Measurements from ENCODE around the gene DNAH3. TPM values are rescaled to one million over a fixed set of nuclear protein-coding genes. Genes with fewer than 3 reads are reported as not detected.

DNAH3 gene
- total and polyA plus RNA-seq, 2 of the 8 experiments (the other 6 are each of a cell fraction or from before 2014, with no cell fraction given) = 0.57 to 0.71 TPM

DNA sequence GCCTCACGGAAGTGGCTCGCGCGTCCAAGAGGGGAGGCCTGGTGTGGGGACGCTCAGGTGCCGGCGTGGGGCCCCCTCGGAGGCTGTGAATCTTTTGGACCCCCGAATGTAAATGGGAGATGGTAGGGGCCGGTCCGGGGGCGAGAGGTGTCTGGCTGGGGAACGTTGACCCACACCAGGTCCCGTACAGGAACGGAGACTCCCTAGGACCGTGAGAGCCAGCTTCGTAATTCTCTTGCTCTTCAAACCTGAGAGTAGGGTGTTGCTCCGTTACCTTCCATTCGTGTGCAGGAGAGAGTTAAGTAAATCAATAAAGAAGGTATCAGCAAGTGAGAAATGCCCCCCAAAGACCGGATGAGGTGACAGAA, 249.6 kb downstream of the DNAH3 start:
- H3K4me2 ChIP-seq (ENCODE audit: insufficient read depth in 1 of 2, low read depth in 2 of 2, low read length in 2 of 2) = peak overlapping the region; percentile 89 to 97
- H2BK5ac ChIP-seq (ENCODE audit: low read depth, low read length) = peak overlapping the region; percentile 93
- H3K27me3 ChIP-seq (replicated peaks in 1 of 4; ENCODE audit: control insufficient read depth in 3 of 4, extremely low read depth in 1 of 4, insufficient read depth in 3 of 4, low read length in 3 of 4) = no peaks in the 10 kb centered on the region
- peak overlapping the region; percentile 96; the same call in 1 of the 2 replicates for H4K8ac ChIP-seq (ENCODE audit: extremely low read depth, insufficient read depth, low read length)
- peaks cover 6% of the 10 kb centered on the region; the same call in 1 of the 2 replicates for H3K23me2 ChIP-seq (ENCODE audit: low read depth, low read length)
- peaks cover 0 to 7% (median 2%) of the 10 kb centered on the region in 4 experiments; a peak in 4 of 8 replicates for H3K36me3 ChIP-seq (ENCODE audit: control insufficient read depth in 2 of 4, insufficient read depth in 4 of 4, low read length in 3 of 4)
- H4K5ac ChIP-seq (ENCODE audit: insufficient read length, low read depth, low read length) = peak overlapping the region; percentile 44
- no peak overlapping the region for H2AK5ac ChIP-seq (ENCODE audit: low read depth, low read length)
- H3K56ac ChIP-seq (replicated peaks; ENCODE audit: insufficient read length, low read depth, low read length) = peak overlapping the region; percentile 36
- H3K4me1 ChIP-seq (replicated peaks in 1 of 4; ENCODE audit: control insufficient read depth in 3 of 4, insufficient read depth in 4 of 4, low read length in 3 of 4) = peaks cover 0 to 9% (median 3%) of the 10 kb centered on the region in 4 experiments; a peak in 3 of 7 replicates
- no peaks in the 10 kb centered on the region for H3K9me3 ChIP-seq (ENCODE audit: insufficient read depth in 2 of 2, low read depth in 1 of 2, low read length in 1 of 2)
- H2BK12ac ChIP-seq (ENCODE audit: low read depth, low read length) = peak overlapping the region; percentile 2; the same call in 1 of the 2 replicates
- H3K79me2 ChIP-seq (ENCODE audit: control insufficient read depth in 1 of 2, insufficient read depth in 2 of 2, low read length in 2 of 2) = peaks cover 6 to 56% of the 10 kb centered on the region in 2 experiments; a peak in 2 of 4 replicates
- H3K18ac ChIP-seq (ENCODE audit: extremely low read depth, low read length) = peak overlapping the region; percentile 89; the same call in 1 of the 2 replicates
- peak overlapping the region; percentile 89 to 98 (median 96) for H3K9ac ChIP-seq (replicated peaks in 1 of 4; ENCODE audit: extremely low read depth in 1 of 4, low read depth in 3 of 4, low read length in 3 of 4)
- peak overlapping the region; percentile 47; the same call in 1 of the 2 replicates for H2AFZ ChIP-seq (ENCODE audit: low read length)
- no peak overlapping the region for H2BK15ac ChIP-seq (ENCODE audit: low read length)
- DNase-seq (ENCODE audit: low read depth in 1 of 2, low spot score in 2 of 2) (no peak), FAIRE-seq (no peak)
- H3K23ac ChIP-seq (ENCODE audit: insufficient read length) = no peak overlapping the region
- H4K20me1 ChIP-seq (replicated peaks in 1 of 2; ENCODE audit: control insufficient read depth in 1 of 2, insufficient read depth in 2 of 2, low read length in 2 of 2) = no peaks in the 10 kb centered on the region
- ChIA-PET POLR2A (ENCODE audit: partially characterized antibody) (interaction anchor here (0.6 to 2.9 kb wide), 11 partner anchors 8 to 94 kb away, joined by 3 to 16 read pairs (median 6); partner anchors contain the start of genes ERI2 and REXO5), CTCF (ENCODE audit: partially characterized antibody) (no interaction called here)
- peak overlapping the region; percentile 97 for H3K27ac ChIP-seq (ENCODE audit: low read depth, low read length)
- no peak overlapping the region for H2BK120ac ChIP-seq (replicated peaks; ENCODE audit: low read depth, low read length)
- H3K4ac ChIP-seq (replicated peaks; ENCODE audit: insufficient read length, low read depth, low read length) = no peak overlapping the region
- WGBS, 2 experiments (ENCODE audit: extremely low coverage in 1 of 2, insufficient coverage in 1 of 2, insufficient read length in 1 of 2, insufficient replicate concordance in 2 of 2, low coverage in 1 of 2, low lambda C conversion rate in 2 of 2, missing lambda C conversion rate in 1 of 2) = 2% methylated on average over 20 of the region's 20 CpGs; no CpG with 5 or more reads in 1 of the 2 experiments
- H3K14ac ChIP-seq (ENCODE audit: insufficient read length) = no peak overlapping the region
- peaks cover 2% of the 10 kb centered on the region for H3K79me1 ChIP-seq (ENCODE audit: low read depth, low read length)
- no peak for TF ChIP-seq SUZ12 (IDR thresholded peaks at IDR 0.05; ENCODE audit: low read length)
- TF ChIP-seq SP4 (IDR thresholded peaks at IDR 0.05; ENCODE audit: low read length) = no peak
- TF ChIP-seq HDAC6 (IDR thresholded peaks at IDR 0.05; ENCODE audit: low read depth, low read length) = no peak
- TF ChIP-seq, protein P1, sequence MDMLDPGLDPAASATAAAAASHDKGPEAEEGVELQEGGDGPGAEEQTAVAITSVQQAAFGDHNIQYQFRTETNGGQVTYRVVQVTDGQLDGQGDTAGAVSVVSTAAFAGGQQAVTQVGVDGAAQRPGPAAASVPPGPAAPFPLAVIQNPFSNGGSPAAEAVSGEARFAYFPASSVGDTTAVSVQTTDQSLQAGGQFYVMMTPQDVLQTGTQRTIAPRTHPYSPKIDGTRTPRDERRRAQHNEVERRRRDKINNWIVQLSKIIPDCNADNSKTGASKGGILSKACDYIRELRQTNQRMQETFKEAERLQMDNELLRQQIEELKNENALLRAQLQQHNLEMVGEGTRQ (IDR thresholded peaks at IDR 0.05; ENCODE audit: low read length) = no peak
- TF ChIP-seq JUND (IDR thresholded peaks at IDR 0.05; ENCODE audit: low read length) = no peak
- TF ChIP-seq BRCA1 (IDR thresholded peaks at IDR 0.05; ENCODE audit: low read depth, low read length) = no peak
- peak overlapping the region; percentile 86 to 92 (median 90) for H3K4me3 ChIP-seq (ENCODE audit: extremely low read depth in 1 of 4, insufficient read depth in 2 of 4, low read depth in 3 of 4, low read length in 4 of 4)
- no peak overlapping the region for H2BK20ac ChIP-seq (ENCODE audit: low read length)
- peak overlapping the region; percentile 22 for H4K91ac ChIP-seq (replicated peaks; ENCODE audit: insufficient read length, low read length)

All from H1 (cell line).